Body of pancreas (tissue), 4 donors: ENCODE data around the gene NPY1R.

ENCODE experiments used
- CTCF ChIP-seq, 7 experiments: fragments of 450-650 bp in 4 of 7; fragments of 200-600 bp in 3 of 7; sonication (generic) in 3 of 7; IDR thresholded peaks; one replicate each; pipeline ENCODE4 v1.5.1; 2016 to 2019; ENCODE audit warnings: antibody characterized with exemption in 7 of 7
- POLR2A ChIP-seq, 3 donors: fragments of 450-650 bp; IDR thresholded peaks; one replicate each; pipeline ENCODE4 v1.6.1; 2016; ENCODE audit warnings: antibody characterized with exemption in 3 of 3, mild to moderate bottlenecking in 2 of 3

GRCh38 chr4:163295138-163295537 is 37.3 kb downstream of the NPY1R start:
- TF ChIP-seq POLR2A (IDR thresholded peaks at IDR 0.05) (no peak), CTCF (IDR thresholded peaks at IDR 0.05) (no peak)
